ENCODE results near the gene SLC11A1.
A peak's percentile ranks its signal among the peaks of the same experiment; 100 is the strongest.

DNA sequence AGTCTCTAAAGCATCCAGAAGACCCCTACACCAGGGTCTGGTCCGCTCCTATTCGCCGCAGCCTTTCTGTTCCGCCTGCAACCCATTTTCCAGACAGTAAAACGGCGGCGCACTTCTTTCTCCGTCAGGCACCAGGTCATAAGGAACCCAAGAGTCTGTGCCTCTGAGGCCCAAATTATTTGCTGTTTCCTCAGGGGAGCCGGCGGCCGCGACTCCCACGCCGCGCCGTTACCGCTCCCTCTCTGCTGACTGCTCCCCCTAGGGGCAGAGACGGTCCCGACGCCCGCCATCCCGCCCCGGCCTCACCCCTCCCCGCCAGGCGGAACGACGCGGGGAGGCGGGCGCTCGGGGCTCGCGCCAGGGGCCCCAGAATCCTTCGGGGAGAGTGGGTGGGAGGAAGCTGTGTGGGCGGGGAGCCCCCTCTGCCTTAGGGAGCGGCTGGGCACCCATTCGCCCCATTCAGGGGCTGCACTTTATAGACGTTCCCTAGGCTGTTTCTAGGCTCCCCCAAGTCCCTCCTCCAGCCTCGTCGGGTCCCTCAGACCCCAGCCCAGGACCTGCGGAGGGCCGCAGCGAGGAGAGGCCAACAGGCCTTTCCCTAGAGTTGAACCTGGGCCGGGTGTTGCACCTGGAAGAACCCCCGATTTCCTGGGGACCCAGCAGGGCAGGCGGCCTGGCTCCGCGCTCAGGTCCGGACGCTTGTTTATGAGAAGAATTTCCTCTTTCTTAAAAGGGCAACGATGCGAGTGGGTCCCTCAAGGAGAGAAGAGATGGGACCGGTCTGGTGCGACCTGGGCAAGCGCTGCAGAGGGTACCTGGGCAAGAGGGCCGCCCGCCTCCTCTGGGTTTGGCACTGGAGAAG is 14.0 kb downstream of the SLC11A1 start:
- TF ChIP-seq, protein P1, sequence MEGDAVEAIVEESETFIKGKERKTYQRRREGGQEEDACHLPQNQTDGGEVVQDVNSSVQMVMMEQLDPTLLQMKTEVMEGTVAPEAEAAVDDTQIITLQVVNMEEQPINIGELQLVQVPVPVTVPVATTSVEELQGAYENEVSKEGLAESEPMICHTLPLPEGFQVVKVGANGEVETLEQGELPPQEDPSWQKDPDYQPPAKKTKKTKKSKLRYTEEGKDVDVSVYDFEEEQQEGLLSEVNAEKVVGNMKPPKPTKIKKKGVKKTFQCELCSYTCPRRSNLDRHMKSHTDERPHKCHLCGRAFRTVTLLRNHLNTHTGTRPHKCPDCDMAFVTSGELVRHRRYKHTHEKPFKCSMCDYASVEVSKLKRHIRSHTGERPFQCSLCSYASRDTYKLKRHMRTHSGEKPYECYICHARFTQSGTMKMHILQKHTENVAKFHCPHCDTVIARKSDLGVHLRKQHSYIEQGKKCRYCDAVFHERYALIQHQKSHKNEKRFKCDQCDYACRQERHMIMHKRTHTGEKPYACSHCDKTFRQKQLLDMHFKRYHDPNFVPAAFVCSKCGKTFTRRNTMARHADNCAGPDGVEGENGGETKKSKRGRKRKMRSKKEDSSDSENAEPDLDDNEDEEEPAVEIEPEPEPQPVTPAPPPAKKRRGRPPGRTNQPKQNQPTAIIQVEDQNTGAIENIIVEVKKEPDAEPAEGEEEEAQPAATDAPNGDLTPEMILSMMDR (conservative IDR thresholded peaks at IDR 0.05; ENCODE audit: low read depth, low read length) = peak; percentile 87
- TF ChIP-seq EZH2 (IDR thresholded peaks at IDR 0.05; ENCODE audit: low read length, unreplicated experiment) (no peak), EZH2phosphoT487 (IDR thresholded peaks at IDR 0.05; ENCODE audit: borderline replicate concordance, low read length) (0 out of 2 replicates have a peak, but pooled peaks have one; percentile 29)

Measured in PC-3 (cell line).